GM12875 (cell line): ENCODE results near the gene CAMKK2.
"Not testable (repeated sequence)": the region's sequence is repeated elsewhere in the genome, so short reads cannot be mapped to it uniquely, and the experiment has no call there.

Source experiments
- H3K4me3 ChIP-seq: one replicate; pipeline ENCODE4 v1.5.1; 2011; ENCODE audit warnings: low read depth, low read length, control low read depth
- TF ChIP-seq, protein P1 (sequence below): IDR thresholded peaks from 2 replicates; pipeline ENCODE4 v1.5.1; 2011; ENCODE audit warnings: low read depth, mild to moderate bottlenecking, control low read depth, inconsistent platforms, low read length, moderate library complexity, borderline replicate concordance; ENCODE audit not compliant: insufficient read depth

CAMKK2 gene

DNA sequence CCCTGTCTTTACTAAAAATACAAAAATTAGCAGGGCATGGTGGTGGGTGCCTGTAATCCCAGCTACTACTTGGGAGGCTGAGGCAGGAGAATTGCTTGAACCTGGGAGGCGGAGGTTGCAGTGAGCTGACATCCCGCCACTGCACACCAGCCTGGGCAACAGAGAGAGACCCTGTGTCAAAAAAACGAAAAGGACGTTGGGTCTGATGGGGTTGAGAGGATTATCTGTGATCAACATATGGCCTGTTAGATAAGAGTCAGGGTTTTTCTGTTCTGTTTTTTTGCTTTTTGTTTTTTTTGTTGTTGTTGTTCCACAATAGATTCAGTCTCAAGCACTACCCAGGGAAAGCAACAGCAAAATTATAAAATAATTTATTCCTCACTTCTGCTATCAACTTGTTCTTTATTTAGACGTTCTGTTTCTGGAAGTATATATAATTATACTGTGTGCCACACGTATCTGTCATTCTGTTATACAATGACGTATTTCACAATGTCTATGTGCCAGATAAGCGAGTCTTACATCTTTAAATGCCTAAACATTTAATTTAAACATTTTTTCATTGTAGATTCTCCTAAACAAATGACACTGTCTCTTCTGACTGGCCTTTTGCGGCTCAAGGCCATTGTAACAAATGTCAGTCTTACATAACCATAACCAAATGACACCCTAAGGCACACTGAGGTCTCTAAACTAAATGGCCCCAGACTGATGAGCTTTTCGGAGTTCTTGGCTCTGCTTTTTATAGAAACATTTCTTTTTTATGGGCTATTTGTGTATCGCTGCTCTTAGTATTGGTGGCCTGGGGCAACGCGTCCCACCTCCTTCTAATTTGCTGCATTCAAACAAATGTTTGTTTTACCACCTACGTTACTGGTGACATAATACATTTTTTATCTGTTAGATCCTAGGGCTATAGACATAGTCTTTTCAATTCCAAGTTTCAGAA lies 93.8 kb downstream of the CAMKK2 start:
- TF ChIP-seq, protein P1, sequence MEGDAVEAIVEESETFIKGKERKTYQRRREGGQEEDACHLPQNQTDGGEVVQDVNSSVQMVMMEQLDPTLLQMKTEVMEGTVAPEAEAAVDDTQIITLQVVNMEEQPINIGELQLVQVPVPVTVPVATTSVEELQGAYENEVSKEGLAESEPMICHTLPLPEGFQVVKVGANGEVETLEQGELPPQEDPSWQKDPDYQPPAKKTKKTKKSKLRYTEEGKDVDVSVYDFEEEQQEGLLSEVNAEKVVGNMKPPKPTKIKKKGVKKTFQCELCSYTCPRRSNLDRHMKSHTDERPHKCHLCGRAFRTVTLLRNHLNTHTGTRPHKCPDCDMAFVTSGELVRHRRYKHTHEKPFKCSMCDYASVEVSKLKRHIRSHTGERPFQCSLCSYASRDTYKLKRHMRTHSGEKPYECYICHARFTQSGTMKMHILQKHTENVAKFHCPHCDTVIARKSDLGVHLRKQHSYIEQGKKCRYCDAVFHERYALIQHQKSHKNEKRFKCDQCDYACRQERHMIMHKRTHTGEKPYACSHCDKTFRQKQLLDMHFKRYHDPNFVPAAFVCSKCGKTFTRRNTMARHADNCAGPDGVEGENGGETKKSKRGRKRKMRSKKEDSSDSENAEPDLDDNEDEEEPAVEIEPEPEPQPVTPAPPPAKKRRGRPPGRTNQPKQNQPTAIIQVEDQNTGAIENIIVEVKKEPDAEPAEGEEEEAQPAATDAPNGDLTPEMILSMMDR: no peak
- no peak overlapping the region for H3K4me3 ChIP-seq

DNA sequence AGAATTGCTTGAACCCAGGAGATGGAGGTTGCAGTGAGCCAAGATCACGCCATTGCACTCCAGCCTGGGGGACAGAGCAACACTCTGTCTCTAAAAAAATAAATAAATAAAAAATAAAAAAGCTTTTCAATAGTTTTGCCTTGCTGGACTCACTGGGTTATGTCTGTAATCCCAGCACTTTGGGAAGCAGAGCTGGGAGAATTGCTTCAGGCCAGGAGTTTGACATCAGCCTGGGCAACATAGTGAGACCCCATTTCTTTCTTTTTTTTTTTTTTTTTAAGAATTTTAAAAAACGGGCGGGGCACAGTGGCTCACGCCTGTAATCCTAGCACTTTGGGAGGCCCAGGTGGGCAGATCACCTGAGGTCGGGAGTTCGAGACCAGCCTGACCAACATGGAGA lies 95.4 kb downstream of the CAMKK2 start:
- not testable (repeated sequence) for H3K4me3 ChIP-seq

DNA sequence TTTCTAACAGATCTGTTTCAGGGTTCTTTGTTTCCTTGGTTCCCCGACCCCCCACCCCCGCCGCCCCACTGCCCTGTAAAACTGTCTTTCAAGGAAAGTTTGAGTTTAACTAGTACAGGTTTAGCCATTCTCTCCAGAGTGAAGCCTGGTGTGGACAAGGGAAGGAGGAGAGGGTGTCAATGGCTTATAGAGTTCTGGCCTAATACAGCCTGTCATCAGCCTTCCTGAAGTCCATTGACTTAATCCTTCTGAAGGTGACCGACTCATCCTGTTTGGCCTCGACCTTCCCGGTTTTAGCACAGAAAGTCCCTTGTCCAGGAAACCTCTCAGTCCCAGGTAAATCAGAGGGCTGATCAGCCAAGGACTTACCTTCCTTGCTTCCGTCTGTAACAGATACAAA lies 97.6 kb downstream of the CAMKK2 start:
- H3K4me3 ChIP-seq: no peak overlapping the region
- TF ChIP-seq, protein P1: no peak

DNA sequence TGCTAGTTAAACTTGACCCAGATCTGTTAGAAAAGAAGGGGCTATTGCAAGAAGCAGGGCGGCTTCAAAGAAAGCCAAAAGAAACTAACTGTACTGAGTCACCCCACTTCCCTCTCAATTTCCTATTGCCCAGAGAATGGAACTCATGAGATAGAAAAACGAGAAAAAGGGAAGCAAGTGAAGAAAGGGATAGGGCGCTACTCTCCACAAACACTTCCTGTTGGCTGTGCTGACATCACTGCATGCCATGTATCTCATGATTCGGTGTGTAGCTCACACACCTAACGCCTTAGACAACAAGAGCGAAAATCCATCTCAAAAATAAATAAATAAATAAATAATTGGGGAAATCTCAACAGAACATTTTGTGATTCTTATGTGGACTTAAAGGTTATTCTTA lies 99.6 kb downstream of the CAMKK2 start:
- TF ChIP-seq, protein P1: no peak
- H3K4me3 ChIP-seq: no peak overlapping the region

DNA sequence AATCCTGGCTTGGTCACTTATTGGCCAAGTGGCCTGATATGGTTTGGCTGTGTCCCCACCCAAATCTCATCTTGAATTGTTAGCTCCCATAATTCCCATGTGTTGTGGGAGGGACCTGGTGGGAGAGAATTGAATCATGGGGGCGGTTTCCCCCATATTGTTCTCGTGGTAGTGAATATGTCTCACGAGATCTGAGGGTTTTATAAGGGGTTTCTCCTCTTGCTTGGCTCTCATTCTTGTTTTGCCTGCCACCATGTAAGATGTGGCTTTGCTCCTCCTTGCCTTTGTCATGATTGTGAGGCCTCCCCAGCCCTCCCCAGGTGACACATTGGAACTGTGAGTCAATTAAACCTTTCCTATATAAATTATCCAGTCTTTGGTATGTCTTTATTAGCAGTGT lies 105.4 kb downstream of the CAMKK2 start:
- TF ChIP-seq, protein P1: no peak
- H3K4me3 ChIP-seq: no peak overlapping the region

DNA sequence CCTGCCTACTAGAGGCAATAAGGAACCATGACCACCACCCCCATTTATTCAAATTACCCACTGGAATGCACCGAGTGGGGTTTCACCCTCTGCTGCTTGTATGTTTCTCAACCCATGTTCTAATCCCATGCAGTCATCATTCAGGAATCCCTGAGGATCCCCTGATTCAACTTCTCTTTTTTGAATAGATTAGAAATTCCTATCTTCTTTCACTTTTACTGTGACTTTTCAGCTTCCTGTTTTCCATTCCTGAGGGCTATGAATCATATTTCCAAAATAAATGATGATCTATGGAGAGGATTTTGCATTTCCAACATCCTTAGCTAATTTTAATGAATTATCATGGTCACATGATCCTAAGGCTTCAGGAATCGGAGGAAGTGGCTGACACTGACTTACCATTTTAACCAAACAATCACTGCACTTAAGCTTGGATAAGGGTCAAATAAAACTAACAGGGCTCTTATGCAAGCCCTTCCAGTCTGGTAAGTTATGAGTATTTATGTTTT lies 105.9 kb downstream of the CAMKK2 start:
- TF ChIP-seq, protein P1: no peak
- H3K4me3 ChIP-seq: no peak overlapping the region

DNA sequence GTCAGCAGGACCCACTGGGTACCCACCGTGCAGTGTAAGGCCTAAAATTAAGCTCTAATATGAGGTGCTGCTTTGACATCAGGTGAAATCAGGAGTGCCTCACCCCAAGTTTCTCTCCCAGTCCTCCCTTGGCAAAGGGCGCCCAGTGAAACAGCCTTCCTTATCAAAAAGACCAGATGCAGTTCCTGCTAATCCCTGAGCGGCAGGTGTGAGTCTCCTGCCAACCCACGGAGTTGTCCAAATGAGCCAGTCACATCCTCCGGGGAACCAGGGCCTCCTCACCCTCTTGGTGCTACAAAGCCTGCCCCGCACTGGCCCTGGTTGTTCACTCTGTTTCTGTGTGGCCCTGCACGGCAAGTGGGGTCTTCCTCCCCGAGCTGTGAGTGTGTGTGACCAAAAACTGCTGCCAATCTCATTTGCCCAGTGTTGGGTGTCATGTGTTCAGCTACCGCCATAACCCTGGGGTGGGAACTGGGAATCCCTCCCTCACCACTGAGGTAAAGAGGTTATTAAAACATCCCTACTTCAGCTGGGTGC lies 106.8 kb downstream of the CAMKK2 start:
- TF ChIP-seq, protein P1: no peak
- H3K4me3 ChIP-seq: no peak overlapping the region
